Trophoblast cell (in vitro differentiated cells and primary cell): Measurements from ENCODE around the gene SLC4A2.

Experiments
- DNase-seq, 2 donors: peaks; one replicate each; pipeline ENCODE4 v3.0.0-alpha.2; 2016
- H2AFZ ChIP-seq: 2 replicates; pipeline ENCODE4 v1.6.1; 2013; ENCODE audit warnings: low read length, moderate library complexity, mild to moderate bottlenecking; ENCODE audit not compliant: insufficient read depth, poor library complexity
- H2AK5ac ChIP-seq: 2 replicates; pipeline ENCODE4 v1.6.1; 2013; ENCODE audit warnings: mild to moderate bottlenecking, low read length
- H2BK120ac ChIP-seq: 2 replicates; pipeline ENCODE4 v1.6.1; 2013; ENCODE audit warnings: low read length, mild to moderate bottlenecking, moderate library complexity; ENCODE audit not compliant: insufficient read depth, poor library complexity
- H2BK12ac ChIP-seq: 2 replicates; pipeline ENCODE4 v1.6.1; 2013; ENCODE audit warnings: mild to moderate bottlenecking, low read length, moderate library complexity
- H2BK5ac ChIP-seq: 2 replicates; pipeline ENCODE4 v1.6.1; 2013; ENCODE audit warnings: low read length, low read depth, moderate library complexity, mild to moderate bottlenecking; ENCODE audit not compliant: poor library complexity
- H3K14ac ChIP-seq: 2 replicates; pipeline ENCODE4 v1.6.1; 2013; ENCODE audit warnings: mild to moderate bottlenecking, low read length
- H3K18ac ChIP-seq: 2 replicates; pipeline ENCODE4 v1.6.1; 2013; ENCODE audit warnings: mild to moderate bottlenecking, low read length
- H3K23ac ChIP-seq: 2 replicates; pipeline ENCODE4 v1.6.1; 2013; ENCODE audit warnings: low read length
- H3K27ac ChIP-seq: 2 replicates; pipeline ENCODE4 v1.5.1; 2013; ENCODE audit warnings: low read depth, mild to moderate bottlenecking, inconsistent platforms, low read length, moderate library complexity
- H3K27me3 ChIP-seq: 2 replicates; pipeline ENCODE4 v1.6.1; 2013; ENCODE audit warnings: inconsistent platforms, mild to moderate bottlenecking, low read length, moderate library complexity; ENCODE audit not compliant: insufficient read depth
- H3K36me3 ChIP-seq, 2 experiments: 1 replicate in 1 of 2; 2 replicates in 1 of 2; pipeline ENCODE4 v1.6.1; 2013; ENCODE audit warnings: low read length in 2 of 2, mild to moderate bottlenecking in 2 of 2, moderate library complexity in 1 of 2; ENCODE audit not compliant: insufficient read depth in 2 of 2, control insufficient read depth in 1 of 2
- H3K4ac ChIP-seq: 2 replicates; pipeline ENCODE4 v1.6.1; 2013; ENCODE audit warnings: low read depth, mild to moderate bottlenecking, low read length, moderate library complexity
- H3K4me1 ChIP-seq, 2 experiments: 1 replicate in 1 of 2; 2 replicates in 1 of 2; pipeline ENCODE4 v1.6.1; 2013; ENCODE audit warnings: low read length in 2 of 2, mild to moderate bottlenecking in 2 of 2, moderate library complexity in 1 of 2; ENCODE audit not compliant: insufficient read depth in 2 of 2, control insufficient read depth in 1 of 2
- H3K4me2 ChIP-seq: 2 replicates; pipeline ENCODE4 v1.6.1; 2013; ENCODE audit warnings: inconsistent platforms, mild to moderate bottlenecking, low read length, moderate library complexity
- H3K4me3 ChIP-seq: 2 replicates; pipeline ENCODE4 v1.5.1; 2013; ENCODE audit warnings: mild to moderate bottlenecking, low read depth, low read length, inconsistent platforms
- H3K79me1 ChIP-seq: one replicate; pipeline ENCODE4 v1.6.1; 2013; ENCODE audit warnings: low read length
- H3K79me2 ChIP-seq: 2 replicates; pipeline ENCODE4 v1.6.1; 2013; ENCODE audit warnings: low read length, mild to moderate bottlenecking; ENCODE audit not compliant: control insufficient read depth, insufficient read depth, poor library complexity
- H3K9ac ChIP-seq: 2 replicates; pipeline ENCODE4 v1.6.1; 2013; ENCODE audit warnings: mild to moderate bottlenecking, low read length
- H3K9me3 ChIP-seq: 2 replicates; pipeline ENCODE4 v1.6.1; 2013; ENCODE audit warnings: low read depth, mild to moderate bottlenecking, control low read depth, inconsistent platforms, low read length; ENCODE audit not compliant: insufficient read depth
- H4K12ac ChIP-seq: 2 replicates; pipeline ENCODE4 v1.6.1; 2013; ENCODE audit warnings: low read depth, mild to moderate bottlenecking, low read length, moderate library complexity
- H4K8ac ChIP-seq: 2 replicates; pipeline ENCODE4 v1.6.1; 2013; ENCODE audit warnings: low read depth, mild to moderate bottlenecking, low read length, moderate library complexity
- H4K91ac ChIP-seq: one replicate; pipeline ENCODE4 v1.6.1; 2013; ENCODE audit warnings: low read depth, mild to moderate bottlenecking, low read length, moderate library complexity
- WGBS: extraction: QIAGEN DNeasy Blood & Tissue Kit; methylation state at CpG from one replicate; pipeline ENCODE4 v1.1.7; 2013; ENCODE audit warnings: missing lambda C conversion rate; ENCODE audit not compliant: insufficient read length, insufficient coverage; ENCODE audit errors: extremely low coverage; 5-methylcytosine and 5-hydroxymethylcytosine counted together

Gene SLC4A2

GRCh38 chr7:151085691-151086620 lies 26.6 kb downstream of the SLC4A2 start, which contains the start of gene AGAP3:
Gene AGAP3 (plus strand): TSS chr7:151086475. CDS start chr7:151086742, 267 bp downstream.
- Histone ChIP-seq H3K9me3 (no peaks in the 10 kb centered on the region), H2BK5ac (peak within 1 kb of the TSS; percentile 38), H4K91ac (peak within 1 kb of the TSS; percentile 78), H4K8ac (peak within 1 kb of the TSS; percentile 72), H4K12ac (peak within 1 kb of the TSS; percentile 61), H3K27ac (peak within 1 kb of the TSS; percentile 57), H2BK12ac (peak within 1 kb of the TSS; percentile 20), H2BK120ac (peak within 1 kb of the TSS; percentile 57), H2AFZ (peak within 1 kb of the TSS; percentile 34), H3K23ac (no peak within 1 kb of the TSS), H3K4ac (peak within 1 kb of the TSS; percentile 87), H3K27me3 (no peaks in the 10 kb centered on the region), H2AK5ac (peak within 1 kb of the TSS; percentile 52), H3K4me1 (peaks cover 47 to 61% of the 10 kb centered on the region in 2 experiments), H3K14ac (peak within 1 kb of the TSS; percentile 88), H3K18ac (peak within 1 kb of the TSS; percentile 85), H3K4me2 (peak within 1 kb of the TSS; percentile 97), H3K9ac (peak within 1 kb of the TSS; percentile 78), H3K79me2 (peaks cover 34% of the 10 kb centered on the region), H3K36me3 (peaks cover 0 to 8% of the 10 kb centered on the region in 2 experiments), H3K79me1 (peaks cover 35% of the 10 kb centered on the region), H3K4me3 (peak within 1 kb of the TSS; percentile 75)
- DNase-seq: peak; percentile 89 to 92
- WGBS: no CpG with 5 or more reads among the region's 84 CpGs

DNA sequence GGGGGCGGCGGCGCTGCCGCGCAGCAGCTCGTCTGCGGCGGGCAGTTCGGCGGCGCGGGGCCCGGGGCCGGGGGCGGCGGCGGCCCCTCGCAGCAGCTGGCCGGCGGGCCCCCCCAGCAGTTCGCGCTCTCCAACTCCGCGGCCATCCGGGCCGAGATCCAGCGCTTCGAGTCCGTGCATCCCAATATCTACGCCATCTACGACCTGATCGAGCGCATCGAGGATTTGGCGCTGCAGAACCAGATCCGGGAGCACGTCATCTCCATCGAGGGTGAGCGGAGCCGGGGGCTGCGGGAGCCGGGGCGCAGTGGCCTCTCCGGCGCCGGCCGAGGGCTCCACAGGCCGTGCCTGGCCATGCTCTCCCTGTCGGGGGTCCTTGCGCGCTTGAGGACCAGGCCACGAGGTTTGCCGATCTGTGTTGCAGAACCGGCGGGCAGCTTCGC lies 27.4 kb downstream of the SLC4A2 start:
- H2BK120ac ChIP-seq: peak overlapping the region; percentile 3
- H3K27ac ChIP-seq: peak overlapping the region; percentile 3
- peak overlapping the region; percentile 49 for H4K8ac ChIP-seq
- H3K9me3 ChIP-seq: no peaks in the 10 kb centered on the region
- no peak overlapping the region for H2BK12ac ChIP-seq
- H3K27me3 ChIP-seq: no peaks in the 10 kb centered on the region
- peak overlapping the region; percentile 97 for H3K4me2 ChIP-seq
- peaks cover 0 to 4% of the 10 kb centered on the region in 2 experiments for H3K36me3 ChIP-seq
- peak overlapping the region; percentile 75 for H3K4me3 ChIP-seq
- peak overlapping the region; percentile 41 for H4K91ac ChIP-seq
- peak overlapping the region; percentile 52 for H2AK5ac ChIP-seq
- peak overlapping the region; percentile 87 for H3K4ac ChIP-seq
- peaks cover 46 to 57% of the 10 kb centered on the region in 2 experiments for H3K4me1 ChIP-seq
- H3K9ac ChIP-seq: peak overlapping the region; percentile 78
- WGBS: no CpG with 5 or more reads among the region's 56 CpGs
- peak overlapping the region; percentile 38 for H2BK5ac ChIP-seq
- H2AFZ ChIP-seq: peak overlapping the region; percentile 17
- no peak overlapping the region for H3K23ac ChIP-seq
- H3K79me2 ChIP-seq: peaks cover 32% of the 10 kb centered on the region
- DNase-seq: peak in 1 of 2 donors; percentile 53
- H3K79me1 ChIP-seq: peaks cover 33% of the 10 kb centered on the region
- peak overlapping the region; percentile 85 for H3K18ac ChIP-seq
- no peak overlapping the region for H4K12ac ChIP-seq
- H3K14ac ChIP-seq: peak overlapping the region; percentile 88

GRCh38 chr7:151087245-151088018 lies 28.0 kb downstream of the SLC4A2 start:
- peaks cover 30% of the 10 kb centered on the region for H3K79me1 ChIP-seq
- peak overlapping the region; percentile 97 for H3K4me2 ChIP-seq
- peak overlapping the region; percentile 8 for H2AFZ ChIP-seq
- peak overlapping the region; percentile 50 for H4K8ac ChIP-seq
- H2BK12ac ChIP-seq: no peak overlapping the region
- H3K9ac ChIP-seq: peak overlapping the region; percentile 78
- no peaks in the 10 kb centered on the region for H3K9me3 ChIP-seq
- peak overlapping the region; percentile 38 for H4K12ac ChIP-seq
- H3K27ac ChIP-seq: peak overlapping the region; percentile 3
- H3K79me2 ChIP-seq: peaks cover 29% of the 10 kb centered on the region
- H3K4ac ChIP-seq: peak overlapping the region; percentile 87
- H3K23ac ChIP-seq: no peak overlapping the region
- peak in 1 of 2 donors; percentile 59 for DNase-seq
- peak overlapping the region; percentile 38 for H2BK5ac ChIP-seq
- H3K14ac ChIP-seq: peak overlapping the region; percentile 88
- peak overlapping the region; percentile 41 for H4K91ac ChIP-seq
- peaks cover 40 to 51% of the 10 kb centered on the region in 2 experiments for H3K4me1 ChIP-seq
- H3K36me3 ChIP-seq: peaks cover 0 to 4% of the 10 kb centered on the region in 2 experiments
- peak overlapping the region; percentile 75 for H3K4me3 ChIP-seq
- no CpG with 5 or more reads among the region's 70 CpGs for WGBS
- no peaks in the 10 kb centered on the region for H3K27me3 ChIP-seq
- peak overlapping the region; percentile 34 for H2BK120ac ChIP-seq
- H2AK5ac ChIP-seq: peak overlapping the region; percentile 52
- H3K18ac ChIP-seq: peak overlapping the region; percentile 85
